Dermis microvascular lymphatic vessel endothelial cell (primary cell): ENCODE measurements around the gene CNTN4. TPM values are rescaled to one million over a fixed set of nuclear protein-coding genes. Genes with fewer than 3 reads are reported as not detected.

ENCODE experiments used
- DNase-seq, 2 donors: peaks; one replicate each; pipeline versions ENCODE4 v3.0.0 to v3.0.0-alpha.2; 2010; ENCODE audit warnings: low read depth in 2 of 2
- total RNA-seq: library from RNA; depleted of rRNA; stranded (reverse); fragments of >200 nt; gene quantifications from 2 replicates; pipeline ENCODE4 v1.2.1, GENCODE V29; 2014

CNTN4 gene
- total RNA-seq, 1 donor from 2014 or later: not detected

- no peak for DNase-seq
Observed at GRCh38 chr3:2390926-2391532, 292.4 kb downstream of the CNTN4 start.

GRCh38 chr3:2391896-2392295 lies 293.2 kb downstream of the CNTN4 start:
- no peak for DNase-seq

- no peak for DNase-seq
Observed at GRCh38 chr3:2392981-2393380, 294.3 kb downstream of the CNTN4 start.

GRCh38 chr3:2415083-2415482 lies 316.4 kb downstream of the CNTN4 start:
- no peak for DNase-seq

- no peak for DNase-seq
Observed at GRCh38 chr3:2420919-2421318, 322.3 kb downstream of the CNTN4 start.

- DNase-seq: no peak
Observed at GRCh38 chr3:2423143-2423542, 324.5 kb downstream of the CNTN4 start.

GRCh38 chr3:2441558-2441957 lies 342.9 kb downstream of the CNTN4 start:
- no peak for DNase-seq

DNA sequence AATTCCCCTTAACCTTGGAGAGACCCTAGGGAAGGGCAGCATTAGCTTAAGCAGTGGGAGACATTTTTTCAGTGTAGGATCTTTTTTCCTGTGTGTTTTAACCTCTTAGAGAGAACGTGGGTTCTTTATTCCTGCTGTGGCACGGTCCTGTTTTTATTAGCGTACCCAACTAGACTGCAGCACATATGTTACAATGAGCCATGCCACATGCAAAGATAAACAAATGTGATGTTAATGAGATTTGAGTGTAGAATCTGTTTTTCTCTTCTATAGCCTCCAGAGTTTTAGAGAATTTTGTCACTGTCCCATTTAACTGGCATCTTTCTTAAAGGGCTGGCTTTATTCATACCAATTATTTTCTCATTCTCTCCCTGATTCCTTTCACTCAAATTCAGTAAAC lies 347.5 kb downstream of the CNTN4 start:
- DNase-seq: no peak

- no peak for DNase-seq
Observed at GRCh38 chr3:2452249-2452648, 353.6 kb downstream of the CNTN4 start.

GRCh38 chr3:2454865-2455264 lies 356.2 kb downstream of the CNTN4 start:
- no peak for DNase-seq

GRCh38 chr3:2456788-2457187 lies 358.1 kb downstream of the CNTN4 start:
- DNase-seq: no peak

DNA sequence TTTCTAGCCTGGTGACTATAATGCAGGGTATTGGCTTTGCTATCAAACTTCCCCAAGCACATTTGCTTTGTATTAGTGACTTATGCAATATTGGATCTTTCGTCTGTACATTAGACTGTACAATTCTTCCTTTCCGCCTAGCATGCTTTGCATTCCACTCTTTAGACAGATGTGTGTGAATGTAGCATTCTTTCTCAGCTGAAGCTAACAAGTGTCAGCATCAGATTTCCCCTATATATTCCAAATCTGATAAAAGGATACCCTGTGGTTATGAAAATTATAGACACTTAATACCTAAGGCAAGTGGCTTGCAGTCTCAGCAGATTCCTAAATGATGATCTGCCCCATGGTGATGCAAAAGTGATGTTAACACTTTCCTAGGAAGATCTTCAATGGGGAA lies 360.1 kb downstream of the CNTN4 start:
- DNase-seq: no peak

DNA sequence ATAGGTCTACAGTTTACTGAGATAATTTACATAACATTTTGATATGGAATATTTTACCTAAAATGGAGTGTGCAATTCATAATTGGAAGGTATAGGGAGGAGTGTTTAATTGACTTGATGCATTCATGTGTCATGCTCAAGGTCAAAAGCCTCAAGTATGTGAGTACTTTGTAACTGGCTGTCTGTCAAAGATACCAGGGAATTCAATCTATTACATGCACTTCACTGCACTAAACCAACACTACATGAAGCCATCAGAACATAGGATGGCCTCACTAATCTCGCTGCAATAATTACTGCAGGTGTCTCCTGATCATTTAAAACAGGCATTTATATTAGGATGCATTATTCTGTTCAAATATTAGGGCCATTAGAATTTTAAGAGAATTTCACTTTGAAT lies 367.2 kb downstream of the CNTN4 start:
- DNase-seq: no peak

DNA sequence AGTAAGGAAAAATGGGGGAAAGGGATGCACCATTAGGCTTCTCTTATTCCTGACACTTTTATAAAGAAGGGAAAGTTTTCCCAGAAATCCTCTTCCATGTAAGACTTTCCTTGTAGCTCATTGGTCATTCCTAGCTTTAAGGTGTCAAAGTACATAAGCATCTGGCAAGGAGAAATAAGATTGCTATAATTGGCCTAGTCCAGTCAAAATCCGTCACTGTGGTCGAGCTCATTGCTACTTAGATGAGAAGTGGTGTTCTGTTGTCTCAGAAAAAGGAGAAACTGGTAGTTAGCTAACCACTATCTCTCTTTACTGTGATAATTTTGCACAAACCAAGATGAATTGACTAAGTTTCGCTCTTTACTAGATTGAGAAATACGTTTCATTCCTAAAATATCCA lies 370.1 kb downstream of the CNTN4 start:
- no peak for DNase-seq

GRCh38 chr3:2476996-2477395 lies 378.3 kb downstream of the CNTN4 start:
- DNase-seq: no peak

- no peak for DNase-seq
Observed at GRCh38 chr3:2477620-2478019, 379.0 kb downstream of the CNTN4 start.

DNA sequence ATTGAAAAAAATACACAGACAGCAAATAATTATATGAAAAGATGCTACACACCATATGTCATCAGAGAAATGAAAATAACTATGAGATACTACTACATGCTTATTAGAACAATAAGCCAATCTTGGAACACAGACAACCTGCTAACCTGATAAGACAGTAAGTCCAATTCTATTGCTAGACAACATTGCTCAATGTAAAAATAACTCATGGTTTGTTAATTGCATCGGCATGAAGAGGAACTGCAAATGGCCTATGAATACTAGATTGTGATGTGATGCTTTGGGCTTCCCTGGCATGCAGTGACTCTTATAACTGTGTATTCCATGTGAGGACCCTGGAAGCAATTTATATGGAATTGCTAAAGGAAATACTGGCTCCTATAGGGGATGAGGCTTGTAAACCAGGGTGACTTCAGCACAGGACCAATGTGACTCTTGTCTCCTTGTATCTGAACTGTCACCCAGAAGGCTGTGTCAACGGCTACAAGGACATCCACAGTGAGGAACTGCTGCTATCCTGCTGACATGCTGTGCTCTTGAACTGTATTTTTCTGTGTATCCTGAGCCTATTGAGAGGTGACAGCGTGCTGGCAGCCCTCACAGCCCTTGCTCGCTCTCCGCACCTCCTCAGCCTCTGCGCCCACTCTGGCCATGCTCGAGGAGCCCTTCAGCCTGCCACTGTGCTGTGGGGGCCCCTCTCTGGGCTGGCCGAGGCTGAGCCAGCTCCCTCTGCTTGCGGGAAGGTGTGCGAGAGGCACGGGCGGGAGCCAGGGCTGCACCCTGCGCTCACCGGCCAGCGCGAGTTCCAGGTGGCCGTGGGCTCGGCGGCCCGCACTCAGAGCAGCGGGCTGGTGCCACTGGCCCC lies 385.7 kb downstream of the CNTN4 start:
- DNase-seq: no peak

DNA sequence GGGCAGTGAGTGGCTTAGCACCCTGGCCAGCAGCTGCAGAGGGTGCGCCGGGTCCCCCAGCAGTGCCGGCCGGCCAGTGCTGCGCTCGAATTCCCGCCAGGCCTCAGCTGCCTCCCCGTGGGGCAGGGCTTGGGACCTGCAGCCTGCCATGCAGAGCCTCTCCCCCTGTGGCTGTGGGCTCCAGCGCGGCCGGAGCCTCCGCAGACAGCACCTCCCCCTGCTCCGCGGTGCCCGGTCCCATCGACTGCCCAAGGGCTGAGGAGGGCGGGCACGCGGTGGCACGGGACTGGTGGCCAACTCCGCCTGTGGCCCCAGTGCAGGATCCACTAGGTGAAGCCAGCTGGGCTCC lies 386.3 kb downstream of the CNTN4 start:
- DNase-seq: no peak

DNA sequence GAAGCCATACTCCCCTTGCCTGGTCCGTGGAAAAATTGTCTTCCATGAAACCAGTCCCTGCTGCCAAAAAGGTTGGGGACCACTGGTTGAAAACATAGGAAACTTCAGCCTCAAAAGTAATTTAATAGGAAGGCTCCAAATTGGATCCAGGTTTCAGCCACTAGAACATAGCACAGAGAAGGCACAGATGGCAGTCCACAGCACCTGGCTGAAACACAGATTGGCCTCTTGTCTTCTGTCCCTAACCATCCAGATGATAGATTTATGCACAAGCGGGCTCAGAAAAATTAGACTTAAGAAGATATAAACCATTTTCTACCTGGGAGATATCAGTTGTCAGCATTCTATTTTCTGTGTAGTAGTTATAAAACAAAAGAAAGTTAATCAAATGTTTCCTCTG lies 397.1 kb downstream of the CNTN4 start:
- no peak for DNase-seq

GRCh38 chr3:2504912-2505311 lies 406.2 kb downstream of the CNTN4 start:
- DNase-seq: no peak

DNA sequence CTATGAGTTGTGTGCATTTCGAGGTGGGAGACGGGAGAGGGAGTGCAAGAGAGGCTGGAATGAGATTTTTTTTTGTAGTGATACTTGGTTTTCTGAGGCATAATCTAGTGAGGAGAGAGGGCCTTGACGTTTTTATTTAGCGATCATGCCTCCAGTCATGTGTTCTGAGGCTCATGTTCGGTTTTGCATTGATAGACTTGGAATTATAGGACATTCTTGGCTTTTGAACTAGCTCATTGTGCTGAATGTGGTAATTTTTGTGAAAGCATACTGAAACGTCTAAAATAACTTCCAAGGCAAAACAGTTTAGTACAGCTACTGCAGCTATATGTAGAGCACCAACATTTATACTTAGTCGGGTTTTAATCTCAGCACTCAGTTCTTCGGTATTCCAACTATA lies 408.1 kb downstream of the CNTN4 start:
- DNase-seq: no peak

- DNase-seq: no peak
Observed at GRCh38 chr3:2510591-2511145, 412.0 kb downstream of the CNTN4 start.

GRCh38 chr3:2511356-2511755 lies 412.7 kb downstream of the CNTN4 start:
- DNase-seq: no peak
